ENCODE results near the gene PDGFD.
"Not testable (repeated sequence)": the region's sequence is repeated elsewhere in the genome, so short reads cannot be mapped to it uniquely, and the experiment has no call there.

Gene PDGFD

GRCh38 chr11:104051778-104052177, 112.2 kb downstream of the PDGFD start:
- no peak for DNase-seq

GRCh38 chr11:104049116-104049515, 114.8 kb downstream of the PDGFD start:
- DNase-seq: no peak

DNA sequence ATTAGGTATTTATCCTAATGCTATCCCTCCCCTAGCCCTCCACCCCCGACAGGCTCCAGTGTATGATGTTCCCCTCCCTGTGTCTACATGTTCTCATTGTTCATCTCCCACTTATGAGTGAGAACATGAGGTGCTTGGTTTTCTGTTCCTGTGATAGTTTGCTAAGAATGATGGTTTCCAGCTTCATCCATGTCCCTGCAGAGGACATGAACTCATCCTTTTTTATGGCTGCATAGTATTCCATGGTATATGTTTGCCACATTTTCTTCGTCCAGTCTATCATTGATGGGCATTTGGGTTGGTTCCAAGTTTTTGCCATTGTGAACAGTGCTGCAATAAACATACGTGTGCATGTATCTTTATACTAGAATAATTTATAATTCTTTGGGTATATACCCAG, 117.1 kb downstream of the PDGFD start:
- DNase-seq: not testable (repeated sequence)

DNA sequence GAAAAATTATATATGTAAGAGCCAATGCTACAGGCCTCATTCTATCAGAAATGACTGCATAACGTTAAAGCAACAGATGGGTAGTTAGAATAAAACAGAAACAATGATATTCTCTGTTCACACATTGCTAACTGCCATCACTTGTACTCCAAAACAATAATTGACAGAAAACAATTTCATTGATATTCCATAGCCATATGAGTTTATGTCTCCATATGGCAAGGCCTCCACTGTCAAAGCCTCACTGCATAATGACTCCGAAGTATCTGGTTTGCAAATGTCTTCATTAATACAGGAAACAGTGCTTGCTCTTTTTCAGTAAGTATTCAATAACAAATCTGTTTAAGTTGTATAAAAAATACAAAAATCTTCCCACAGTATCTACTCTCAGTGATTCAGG, 117.6 kb downstream of the PDGFD start:
- no peak for DNase-seq

DNA sequence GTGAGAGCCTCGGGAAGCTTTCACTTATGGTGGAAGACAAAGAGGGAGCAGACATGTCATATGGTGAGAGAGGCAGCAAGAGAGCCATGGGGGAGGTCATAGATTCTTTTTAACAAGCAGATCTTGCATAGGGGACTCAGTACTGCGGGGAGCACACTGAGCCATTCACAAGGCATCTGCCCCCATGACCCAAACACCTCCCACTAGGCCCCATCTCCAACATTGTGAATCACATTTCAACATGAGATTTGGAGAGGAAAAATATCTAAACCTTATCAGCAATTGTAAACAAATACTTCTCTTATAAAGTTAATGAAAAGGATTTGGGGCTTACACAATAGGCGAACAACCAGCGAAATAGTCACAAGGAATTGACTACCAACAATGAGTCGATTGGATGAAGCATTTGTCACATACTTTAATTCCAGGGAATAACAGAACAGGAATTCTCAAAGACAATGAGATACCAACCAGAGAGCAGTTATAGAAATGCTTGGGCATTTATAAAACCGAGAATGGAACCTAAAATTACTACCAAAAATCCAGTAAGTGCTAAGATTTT, 120.2 kb downstream of the PDGFD start:
- no peak for DNase-seq

GRCh38 chr11:104043142-104043541, 120.8 kb downstream of the PDGFD start:
- DNase-seq: no peak

DNA sequence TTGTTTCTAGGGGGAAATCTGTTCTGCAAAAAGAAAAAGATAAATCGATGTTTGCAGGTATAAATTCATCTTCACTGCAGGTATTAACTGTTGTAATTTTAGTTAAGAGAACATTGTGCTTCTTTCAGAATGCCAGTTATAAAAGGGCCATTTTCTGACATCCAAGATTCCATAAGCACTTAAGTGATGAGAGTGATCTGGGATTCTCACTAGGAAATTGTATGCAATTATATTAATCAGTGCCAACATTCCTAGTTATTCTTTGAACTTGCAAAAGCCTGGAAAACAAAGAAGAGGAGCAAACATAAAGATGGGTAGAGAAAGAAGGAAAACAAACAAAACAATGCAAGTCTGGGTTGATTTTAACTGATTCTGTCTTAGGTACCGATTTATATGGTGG, 122.2 kb downstream of the PDGFD start:
- DNase-seq: no peak

GRCh38 chr11:104036995-104037394, 127.0 kb downstream of the PDGFD start:
- no peak for DNase-seq

DNA sequence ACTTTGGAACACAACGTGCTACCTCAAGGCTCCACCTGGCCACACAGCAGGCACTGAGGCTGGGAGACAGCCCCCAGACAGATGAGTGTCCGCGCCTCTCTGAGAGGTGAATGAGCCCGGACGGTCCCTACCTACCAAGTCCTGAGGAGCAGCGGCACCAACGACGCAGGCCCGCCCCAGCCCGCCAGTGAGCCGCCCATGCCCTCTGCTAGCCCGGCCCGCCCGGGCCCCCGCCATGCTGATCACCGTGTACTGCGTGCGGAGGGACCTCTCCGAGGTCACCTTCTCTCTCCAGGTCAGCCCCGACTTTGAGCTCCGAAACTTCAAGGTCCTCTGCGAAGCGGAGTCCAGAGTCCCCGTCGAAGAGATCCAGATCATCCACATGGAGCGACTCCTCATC, 127.4 kb downstream of the PDGFD start, which contains the start of gene DDI1:
Gene DDI1 (plus strand): TSS at position 53 of the 400 bp plus-strand sequence. CDS start 183 bp downstream, at position 236.
- no peak for DNase-seq

GRCh38 chr11:104033561-104033960, 130.4 kb downstream of the PDGFD start:
- no peak for DNase-seq

DNA sequence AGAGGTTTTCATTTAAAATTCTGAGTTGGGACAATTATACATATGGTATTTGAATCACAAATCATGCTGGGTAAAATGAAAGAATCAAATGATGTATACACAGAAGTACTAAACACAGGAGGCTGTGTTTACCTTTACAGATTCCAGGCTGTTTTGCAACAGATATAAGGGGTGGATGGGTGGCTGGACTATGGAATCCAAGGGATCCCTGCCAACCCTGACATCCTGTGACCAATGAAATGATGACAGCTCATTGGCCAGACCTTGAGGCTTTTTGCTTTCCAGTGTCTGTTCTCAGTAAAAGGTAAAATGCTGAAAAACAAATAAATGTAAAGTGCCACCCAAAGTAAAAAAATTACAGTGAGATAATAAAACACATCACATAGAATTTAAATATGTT, 130.8 kb downstream of the PDGFD start:
- no peak for DNase-seq

DNA sequence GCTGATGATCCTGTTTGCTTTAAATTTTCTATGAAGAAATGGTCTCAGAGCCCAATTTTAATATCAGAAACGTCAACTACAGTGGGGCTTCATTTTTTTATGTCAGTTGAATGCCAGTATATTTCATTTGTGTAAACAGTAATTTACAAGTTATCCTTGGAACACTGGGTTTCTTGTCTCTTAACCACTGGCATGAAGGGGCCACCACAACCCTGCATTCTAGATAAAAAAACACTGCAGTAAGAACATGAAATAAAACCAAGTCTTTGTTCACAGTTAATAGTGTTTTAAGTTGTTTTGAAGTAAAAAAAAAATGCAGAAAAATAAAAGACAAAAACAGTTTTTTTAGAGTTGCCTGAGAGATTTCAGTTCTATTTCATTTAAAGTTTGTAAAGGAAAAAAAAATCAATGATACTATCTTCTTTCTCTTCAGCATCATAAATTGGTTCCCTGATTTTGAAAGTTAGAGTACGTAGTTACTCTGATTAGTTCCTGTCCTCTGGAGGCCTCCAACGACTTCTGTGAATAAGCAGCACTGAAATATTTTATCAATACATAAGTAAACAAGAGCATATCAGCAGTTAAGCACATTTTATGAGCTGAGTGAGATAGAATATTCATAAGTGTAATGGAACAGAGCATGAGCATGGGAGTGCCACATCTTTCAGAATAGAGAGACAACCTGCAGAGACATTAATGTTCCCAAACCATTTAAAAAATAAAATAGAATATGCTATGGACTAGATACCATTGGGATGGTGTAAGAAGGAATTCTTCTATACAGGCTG, 135.3 kb downstream of the PDGFD start:
- DNase-seq: no peak

GRCh38 chr11:104024572-104024971, 139.4 kb downstream of the PDGFD start:
- no peak for DNase-seq

DNA sequence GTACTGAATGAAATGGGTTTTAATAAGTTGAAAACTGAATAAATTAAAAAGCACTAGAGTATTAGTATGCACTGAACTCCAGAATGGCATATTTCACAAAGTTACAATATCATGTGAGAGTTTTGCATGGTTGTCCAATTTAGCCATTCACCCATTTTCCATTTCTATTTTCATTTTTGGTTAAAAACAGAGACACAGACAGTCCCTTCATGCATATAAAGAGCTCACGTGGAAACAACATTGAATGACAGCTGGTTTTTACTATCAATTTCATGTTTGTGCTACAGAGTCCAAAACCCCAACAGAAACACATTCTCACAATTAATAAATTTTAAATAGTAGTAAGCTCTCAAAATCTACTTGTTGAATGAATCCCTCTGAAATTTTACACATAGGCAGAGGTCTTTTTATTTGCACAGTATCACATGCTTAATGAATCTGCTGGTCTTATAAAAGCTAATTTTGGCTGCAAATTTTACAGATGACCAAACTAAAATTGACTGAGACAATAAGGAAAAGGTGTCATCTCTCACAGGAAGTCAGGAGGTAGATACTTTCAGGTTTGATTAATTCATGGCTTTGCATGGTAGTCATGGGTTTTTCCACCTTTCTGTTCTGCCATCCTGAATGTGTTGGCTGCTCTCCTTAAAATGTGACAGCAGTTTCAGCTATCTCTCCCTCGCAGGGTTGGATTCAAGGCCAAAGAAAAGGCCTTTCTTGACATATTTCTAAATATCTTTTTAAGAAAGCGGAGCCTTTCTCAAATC, 148.1 kb downstream of the PDGFD start:
- no peak for DNase-seq

DNA sequence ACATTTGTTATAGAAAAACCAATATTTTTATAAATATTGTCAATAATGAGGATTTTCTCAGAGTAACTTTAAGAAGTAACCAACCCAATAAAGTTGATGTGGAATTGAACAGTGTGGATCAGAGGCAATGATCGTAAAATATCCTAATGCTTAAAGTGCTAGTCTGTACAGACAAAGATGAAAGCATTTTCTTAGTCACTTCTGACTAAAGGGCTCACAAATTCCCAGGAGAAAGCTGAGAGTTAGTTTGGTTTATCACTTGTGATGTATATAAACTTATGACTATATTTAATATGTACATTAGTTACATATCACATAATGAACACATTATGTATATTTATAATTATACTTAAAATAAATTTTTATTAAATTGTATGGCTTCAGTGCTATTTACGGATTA, 152.9 kb downstream of the PDGFD start:
- no peak for DNase-seq

DNA sequence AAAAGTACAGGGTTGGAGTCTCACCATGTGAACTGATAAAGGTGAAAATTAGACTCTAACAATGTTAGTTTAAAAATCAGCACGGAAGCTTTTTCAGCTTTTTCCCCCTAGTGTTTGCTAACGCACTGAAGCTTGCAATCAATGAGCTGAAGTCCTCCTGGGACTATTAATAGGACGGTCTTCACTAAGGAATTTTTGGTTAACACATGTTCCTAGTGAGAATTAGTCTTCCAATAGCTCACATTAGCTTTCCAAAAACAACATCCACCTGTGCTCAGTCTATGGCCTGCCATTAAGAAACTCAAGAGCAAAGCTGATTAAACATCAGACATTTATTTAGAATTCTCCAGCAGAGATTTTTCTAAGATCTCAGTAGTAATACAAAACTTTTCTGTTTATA, 154.2 kb downstream of the PDGFD start:
- DNase-seq: no peak

GRCh38 chr11:104005234-104005855, 158.6 kb downstream of the PDGFD start:
- DNase-seq: no peak

DNA sequence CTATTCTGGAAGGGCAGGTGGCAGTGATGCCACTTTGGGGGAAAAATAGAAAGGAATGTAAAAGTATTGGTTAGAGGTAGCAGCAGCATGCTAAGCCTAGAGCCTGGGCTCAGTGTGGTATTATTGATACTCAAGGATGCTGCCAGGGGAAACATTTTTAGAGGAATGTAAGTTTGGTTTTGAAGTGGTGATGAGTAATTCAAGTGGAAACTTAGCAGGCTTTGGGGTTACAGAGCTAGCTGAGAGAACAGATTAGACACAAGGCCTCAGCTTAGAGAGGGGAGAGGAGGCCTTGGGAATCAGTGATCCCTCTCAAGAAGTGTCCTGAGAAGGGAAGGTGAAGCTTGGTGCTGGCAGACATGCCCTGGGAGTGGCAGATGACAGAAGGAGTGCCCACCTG, 160.5 kb downstream of the PDGFD start:
- DNase-seq: no peak

DNA sequence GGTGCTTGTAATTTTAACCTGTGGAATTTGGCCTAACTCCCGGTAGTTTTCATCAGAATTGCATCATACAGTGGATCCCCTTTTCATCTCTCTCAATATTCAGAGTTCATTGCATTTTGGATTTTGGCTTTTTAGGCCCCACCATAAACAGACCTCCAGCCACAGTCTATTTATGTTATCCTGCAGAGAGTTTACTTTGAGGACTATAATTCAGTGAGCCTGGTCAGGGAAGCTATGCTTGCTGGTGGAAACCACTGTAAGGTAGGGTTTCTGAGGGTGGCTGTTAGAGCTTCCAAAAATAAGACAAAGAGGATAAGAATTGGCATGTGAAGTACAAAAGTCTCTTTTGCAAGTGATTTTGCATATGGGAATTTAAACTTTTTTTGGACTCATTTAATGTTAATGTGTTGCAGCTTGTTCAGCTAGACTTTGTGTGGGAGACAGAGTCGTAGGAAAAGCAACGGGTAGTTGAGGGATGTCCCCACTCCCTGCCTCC, 162.3 kb downstream of the PDGFD start:
- DNase-seq: no peak

DNA sequence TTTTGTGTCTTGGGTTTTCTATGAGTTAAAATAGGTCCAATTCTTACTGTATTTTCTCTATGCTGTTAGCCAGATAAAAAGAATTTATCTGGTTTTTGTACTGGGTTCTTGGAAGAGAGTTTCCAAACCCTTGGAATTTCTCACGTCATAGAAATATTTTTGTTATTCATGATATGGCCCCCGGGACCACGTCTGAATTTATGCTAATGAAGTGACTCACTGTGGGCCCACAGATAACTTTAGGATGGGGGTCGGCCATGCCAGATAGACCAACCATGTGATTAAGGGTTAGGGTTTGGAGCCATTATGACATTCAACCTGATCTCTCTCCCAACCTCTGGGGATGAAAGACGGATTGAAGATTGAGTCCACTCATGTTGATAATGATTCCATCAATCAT, 163.1 kb downstream of the PDGFD start:
- no peak for DNase-seq

DNA sequence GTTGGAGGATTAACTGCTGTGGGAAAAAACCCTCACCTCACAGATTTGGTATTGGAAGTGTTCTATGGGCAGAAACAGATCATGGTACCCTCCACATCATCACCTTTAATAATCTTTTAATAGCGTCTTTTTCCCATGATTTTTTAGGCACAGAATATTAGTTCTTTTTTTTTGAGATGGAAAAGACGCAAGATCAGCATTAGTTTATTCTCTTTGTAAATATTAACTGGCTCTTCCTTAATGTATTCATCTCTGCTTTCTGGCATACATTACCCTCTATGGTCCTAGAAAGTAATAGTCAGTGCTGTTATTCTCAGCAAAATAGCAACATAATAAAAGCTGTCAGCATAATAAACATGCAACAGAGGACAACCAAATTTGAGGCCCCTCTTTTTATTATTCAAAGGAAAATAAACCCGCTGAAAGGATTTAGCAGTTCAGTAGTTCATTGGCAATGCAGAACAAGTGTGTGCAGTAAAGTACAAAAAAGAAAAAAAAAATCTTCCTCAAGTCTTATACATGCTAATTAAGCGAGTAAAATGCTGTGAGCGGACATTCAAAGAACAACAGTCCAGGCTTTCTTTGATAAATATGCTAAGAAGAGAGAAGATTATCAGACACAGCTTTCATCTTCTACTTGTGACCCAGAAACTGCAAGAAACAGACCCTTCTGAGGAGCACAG, 165.0 kb downstream of the PDGFD start:
- DNase-seq: no peak

DNA sequence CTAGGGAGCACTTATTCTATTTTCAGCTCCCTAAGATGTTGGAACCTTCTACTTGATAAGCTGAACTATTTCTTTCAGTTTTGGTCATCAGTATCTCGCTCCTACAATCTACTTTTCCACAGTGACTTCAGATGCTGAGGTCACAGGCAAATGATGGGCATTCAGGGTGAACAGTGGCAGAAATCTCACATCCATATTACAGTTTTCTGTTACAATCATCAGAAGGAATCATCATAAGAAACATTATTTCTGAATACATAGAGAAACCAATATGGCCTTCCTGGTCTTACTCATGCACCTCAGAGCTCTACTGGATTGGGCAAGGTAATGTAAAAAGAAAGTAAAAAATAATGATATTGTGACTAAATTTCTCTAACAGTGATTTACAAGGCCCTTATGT, 166.9 kb downstream of the PDGFD start:
- DNase-seq: no peak

- DNase-seq: no peak
These were observed 168.1 kb downstream of the PDGFD start for GRCh38 chr11:103995896-103996295.
